KBM-7 (cell line): ENCODE measurements around the gene ANKRD31.

Source experiments
- DNase-seq: peaks from one replicate; pipeline ENCODE4 v3.0.0-alpha.2; 2015
- in situ Hi-C: fragments of 300-500 bp; cut with MboI; formaldehyde crosslinking; loops from 2 replicates; pipeline ENCODE4 v1.14.3; 2020; ENCODE audit warnings: low sequenced_read_pairs, low pct_unique_long_range_greater_than_20kb, mixed read lengths

The ANKRD31 gene

DNA sequence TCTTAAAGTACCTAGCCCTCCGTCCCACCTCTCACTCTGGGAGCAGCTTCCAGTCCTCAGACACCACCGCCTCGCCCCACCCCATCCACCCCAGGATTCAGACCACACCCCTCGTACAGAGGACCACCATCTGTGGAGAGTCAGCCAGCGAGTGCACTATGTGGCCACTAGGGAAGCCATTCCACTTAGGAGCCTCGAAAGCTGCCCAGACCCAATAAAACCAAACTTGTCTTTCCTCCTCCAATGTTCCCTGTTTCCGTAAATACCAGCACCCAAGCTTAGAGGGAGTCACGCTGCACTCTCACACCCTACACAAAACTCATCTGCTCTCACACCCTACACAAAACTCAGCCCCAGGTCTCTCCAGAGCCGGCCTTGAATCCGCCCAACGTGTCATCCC, 186.3 kb downstream of the ANKRD31 start:
- in situ Hi-C loops = no loop called here
- peak; percentile 12 for DNase-seq

DNA sequence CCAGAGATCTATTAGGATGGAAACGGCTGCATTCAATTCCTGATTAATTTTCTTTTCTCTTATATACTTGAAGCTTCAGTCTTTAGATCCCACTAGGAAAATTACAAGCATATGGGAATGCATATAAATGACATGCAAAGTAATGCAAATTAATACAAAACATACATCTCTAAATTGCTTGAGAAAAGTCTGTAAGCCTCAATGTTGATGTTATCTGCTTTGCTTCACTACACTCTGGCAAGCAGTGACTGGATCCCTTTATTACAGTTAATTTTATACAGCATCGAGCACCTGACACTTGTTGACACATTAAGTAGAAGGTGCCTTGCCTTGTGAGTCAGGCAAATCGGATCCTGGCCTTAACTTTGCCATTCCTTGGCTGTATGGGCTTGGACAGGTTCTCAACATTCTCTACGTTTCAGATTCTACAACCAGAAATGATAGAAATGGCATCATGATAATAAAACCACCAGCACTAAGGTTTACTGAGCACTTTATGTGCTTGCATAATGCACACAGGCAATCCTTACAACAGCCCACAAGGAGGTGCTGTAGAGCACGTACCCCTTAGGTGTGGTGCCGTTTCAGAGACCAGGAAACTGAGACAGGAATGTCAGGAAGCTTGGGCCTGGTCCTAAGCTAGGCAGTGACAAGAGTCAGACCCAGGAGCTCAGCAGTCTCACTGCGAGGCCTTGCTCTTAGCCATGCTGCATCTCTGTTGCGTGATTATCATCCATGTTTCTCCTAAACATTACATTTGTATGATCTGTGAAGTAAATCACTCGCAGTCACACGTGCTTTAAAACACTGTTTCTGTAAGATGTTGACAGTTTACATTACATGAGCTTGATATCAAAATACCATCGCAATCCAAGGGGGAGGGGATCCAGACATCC, 187.0 kb downstream of the ANKRD31 start:
- in situ Hi-C loops = no loop called here
- peak; percentile 55 for DNase-seq

DNA sequence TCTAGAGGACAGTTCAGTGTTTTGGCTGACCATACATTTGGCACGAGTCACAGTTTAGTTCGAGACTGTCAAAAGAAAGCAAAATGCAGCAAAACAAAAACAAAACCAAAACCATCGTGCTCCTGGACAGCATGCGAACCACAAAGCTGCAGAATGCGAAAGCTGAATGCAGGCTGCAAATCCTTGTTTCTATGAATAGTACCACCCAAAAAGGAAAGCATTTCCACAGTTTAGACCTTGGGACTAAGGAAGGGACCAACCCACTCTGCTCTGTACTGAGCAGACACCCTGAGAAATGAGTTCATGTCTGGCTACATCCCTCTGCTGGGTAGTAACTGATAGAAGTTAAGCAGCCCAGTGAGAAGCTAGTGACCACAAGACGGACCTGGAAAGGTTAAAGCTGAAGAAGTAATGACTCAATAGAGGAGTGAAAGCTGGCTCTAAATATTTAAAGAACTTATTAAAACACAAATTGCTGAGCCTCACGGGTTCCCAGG, 188.2 kb downstream of the ANKRD31 start:
- in situ Hi-C loops = no loop called here
- DNase-seq = no peak

DNA sequence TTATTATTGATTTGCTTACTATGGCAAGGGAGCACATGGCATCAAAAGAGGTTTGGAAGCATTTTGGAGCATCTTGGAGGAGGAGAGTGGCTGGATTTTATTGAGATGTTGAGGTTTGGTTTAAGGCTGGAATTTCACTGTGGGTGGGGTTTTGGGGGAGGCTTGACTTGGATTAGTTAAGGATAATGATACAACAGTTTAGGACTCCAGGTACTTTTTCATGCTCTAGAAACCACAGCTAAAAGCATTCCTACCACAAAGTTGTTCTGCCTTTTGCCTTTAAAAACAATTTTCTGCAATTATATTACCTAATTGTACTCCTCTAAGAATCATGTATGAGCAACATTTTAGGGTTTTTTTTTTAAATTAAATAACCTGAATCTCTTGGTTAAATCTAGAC, 189.3 kb downstream of the ANKRD31 start:
- DNase-seq = no peak
- in situ Hi-C loops = no loop called here

DNA sequence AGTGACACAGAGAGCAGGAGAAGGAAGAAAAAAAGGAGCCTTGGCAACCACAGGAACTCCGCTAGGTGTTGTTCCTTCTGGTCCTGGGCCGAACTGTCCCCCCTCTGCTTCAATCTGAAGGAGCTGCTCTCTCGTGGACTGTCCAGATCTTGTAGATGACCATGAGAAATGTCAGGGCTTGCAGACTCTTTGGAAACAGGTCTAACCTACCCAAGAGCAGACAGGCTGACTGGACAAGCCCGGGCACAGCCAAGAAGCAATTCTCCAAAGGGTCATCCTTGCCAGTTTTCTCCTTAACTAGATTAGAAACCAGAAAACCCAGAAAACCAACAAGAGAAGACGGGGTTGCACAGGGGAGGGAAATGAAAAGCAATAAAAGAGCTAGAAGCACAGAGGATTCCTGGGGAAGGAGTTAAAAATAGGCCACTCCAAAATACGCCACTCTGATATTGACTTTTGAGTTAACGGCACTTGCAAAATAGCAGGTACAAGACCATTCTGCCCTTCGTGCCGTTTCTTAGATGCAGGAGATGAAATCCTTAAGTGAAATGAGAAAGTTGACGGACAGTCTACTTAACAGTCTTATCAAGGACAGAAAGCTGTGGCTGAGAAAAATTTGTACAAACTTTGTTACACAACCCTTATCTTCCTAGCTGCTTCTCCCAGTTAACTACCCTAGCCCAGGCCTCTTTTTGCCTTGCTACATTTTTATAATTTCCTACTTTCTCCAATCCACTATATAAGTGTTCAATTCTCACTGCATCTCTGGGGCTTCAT, 190.1 kb downstream of the ANKRD31 start:
- in situ Hi-C loops = no loop called here
- no peak for DNase-seq

DNA sequence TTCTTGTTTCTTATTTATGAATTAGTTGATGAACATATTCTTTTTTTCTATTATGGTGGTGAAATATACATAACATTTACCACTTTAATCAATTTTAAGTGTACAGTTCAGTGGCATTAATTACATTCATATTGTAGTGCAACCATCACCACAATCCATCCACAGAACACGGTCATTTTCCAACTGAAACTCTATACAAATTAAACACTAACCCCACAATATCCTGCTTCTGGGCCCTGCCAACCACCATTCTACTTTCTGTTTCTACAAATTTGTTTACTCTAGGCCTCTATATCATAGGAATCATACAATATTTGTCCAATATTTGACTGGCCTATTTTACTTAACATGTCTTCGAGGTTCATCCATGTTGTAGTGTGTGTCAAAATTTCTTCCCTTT, 191.6 kb downstream of the ANKRD31 start:
- DNase-seq = no peak
- in situ Hi-C loops = no loop called here

DNA sequence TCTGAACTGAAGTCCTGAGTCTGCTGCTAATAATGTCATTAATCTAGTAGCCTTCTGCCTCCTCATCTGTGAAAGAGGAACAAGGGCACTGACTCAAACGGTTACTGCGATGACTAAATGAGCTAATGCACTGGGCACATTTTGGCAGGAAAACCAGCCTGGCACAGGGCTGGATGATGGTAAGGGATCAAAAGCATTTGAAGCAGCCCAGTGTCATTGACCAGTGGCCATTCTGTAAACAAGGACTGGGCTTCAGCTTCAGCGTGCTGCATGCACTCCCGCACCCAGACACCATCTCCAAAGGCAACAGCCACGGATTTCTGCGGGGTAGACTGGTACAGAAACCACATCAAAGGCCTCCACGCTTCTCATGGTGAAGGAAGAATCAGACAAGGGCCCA, 192.3 kb downstream of the ANKRD31 start:
- in situ Hi-C loops = no loop called here
- DNase-seq = no peak

DNA sequence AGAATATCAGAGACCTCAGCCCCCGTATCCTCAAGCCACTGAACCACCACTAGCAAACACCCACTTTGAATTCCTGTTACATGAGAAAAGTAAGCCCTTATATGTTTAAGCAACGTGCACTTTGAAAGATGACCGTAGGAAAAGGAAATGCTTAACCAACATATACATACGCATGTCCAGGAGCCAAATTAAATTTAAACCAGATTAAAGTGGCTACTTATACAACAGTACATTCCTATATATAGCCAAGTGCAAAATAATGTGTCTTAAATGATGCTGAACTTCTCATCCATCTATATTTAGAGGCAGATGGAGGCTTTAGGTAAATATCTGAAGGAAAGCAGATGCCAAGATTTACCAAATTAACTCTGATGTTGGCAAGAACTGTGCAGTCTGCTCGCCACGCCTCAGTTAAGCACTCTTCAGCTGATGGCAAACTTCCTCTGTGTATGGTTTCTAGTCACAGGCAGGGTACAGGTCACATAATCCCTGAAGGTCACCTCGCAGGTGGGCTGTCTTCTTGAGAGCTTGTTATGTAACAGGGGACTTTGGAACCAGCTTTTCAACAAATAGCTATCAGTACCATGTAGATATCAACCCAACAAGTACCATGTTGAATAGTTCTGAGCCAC, 192.9 kb downstream of the ANKRD31 start:
- in situ Hi-C loops = no loop called here
- no peak for DNase-seq

DNA sequence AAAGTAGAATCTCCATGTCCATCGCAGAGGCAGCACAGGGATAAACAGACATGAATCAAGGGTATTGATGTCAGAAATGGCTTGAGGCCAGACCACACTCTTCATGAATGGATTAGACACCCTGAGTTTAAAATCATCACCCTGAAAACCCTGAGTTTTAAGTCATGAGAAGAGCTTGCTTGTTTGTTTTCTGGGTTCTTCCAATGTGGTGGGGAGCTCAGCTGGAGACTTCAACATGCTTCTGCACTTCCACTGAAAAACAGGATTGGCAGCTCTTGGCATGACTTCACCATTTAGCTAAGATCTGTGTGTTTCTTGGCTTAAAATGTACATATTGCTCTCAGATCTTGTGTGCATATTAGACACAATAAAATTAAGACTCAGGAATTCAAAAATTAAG, 194.2 kb downstream of the ANKRD31 start:
- in situ Hi-C loops = no loop called here
- no peak for DNase-seq

DNA sequence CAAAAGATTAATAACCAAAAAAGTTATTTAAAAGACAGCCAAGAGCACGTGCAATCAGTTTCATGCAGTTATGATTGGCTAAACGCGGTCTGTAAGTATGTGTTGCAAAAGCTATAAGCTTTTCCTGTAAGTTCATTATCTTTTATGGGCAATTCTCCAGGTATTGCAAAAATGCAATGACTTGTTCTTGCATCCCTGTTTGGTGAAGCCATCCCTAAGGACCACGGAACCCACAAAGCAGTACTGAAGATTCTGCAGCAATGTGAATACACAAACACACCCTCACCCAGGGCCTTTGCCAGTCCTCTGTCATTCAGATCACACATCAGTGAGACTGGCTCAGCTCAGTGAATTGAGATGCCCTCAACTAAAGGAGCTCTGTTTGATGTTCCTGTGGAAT, 195.7 kb downstream of the ANKRD31 start:
- DNase-seq = no peak

DNA sequence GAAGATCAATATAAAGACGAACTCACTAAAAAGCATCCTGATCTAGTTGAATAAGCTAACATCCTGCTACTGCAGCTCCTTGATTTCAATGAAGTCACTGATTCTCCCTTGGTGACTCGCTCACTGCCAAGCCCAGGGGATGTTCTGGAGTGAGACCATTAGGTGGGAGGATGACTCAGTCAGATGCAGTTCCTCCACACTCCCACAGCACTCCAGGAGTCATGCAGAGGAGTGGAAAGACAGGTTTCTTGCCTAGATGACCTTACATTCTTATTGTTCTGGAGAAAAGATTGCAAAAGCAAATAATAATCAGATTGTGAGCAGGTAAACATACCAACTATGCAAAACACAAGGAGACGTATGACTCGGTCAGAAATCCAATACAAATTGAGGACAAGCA, 199.6 kb downstream of the ANKRD31 start:
- no peak for DNase-seq

More for the DNA sequence above, 195.7 kb downstream of the ANKRD31 start:
- in situ Hi-C loops = no loop called here

DNA sequence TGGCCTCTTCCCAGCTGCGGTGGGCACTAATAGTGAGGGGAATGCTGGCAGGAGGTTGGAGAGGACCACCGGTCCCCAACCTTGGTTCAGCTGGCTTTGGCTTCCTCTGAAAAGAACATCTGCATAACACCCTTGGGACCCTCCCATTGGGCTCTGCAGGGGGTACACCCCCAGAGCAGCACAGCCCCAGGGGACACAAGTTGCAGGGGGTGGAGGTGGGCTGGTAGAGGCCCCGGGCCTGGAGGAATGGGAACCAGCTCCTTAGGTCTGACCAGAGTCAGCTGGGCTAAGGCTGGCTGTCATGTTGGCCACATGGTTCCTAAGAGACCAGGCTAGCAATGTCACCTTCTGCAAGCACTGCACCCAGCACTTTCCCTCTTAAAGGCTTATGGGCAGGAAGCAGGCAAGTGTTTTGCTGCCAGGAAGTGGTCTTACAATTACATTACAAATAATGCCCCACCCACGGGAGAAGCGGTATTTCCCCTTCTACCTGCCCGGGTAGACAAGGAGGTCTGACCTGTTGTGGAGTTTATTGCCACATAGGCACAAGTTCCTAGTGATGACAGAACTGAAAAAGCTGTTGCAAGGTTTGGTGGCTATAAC, 202.4 kb downstream of the ANKRD31 start:
- no peak for DNase-seq
- in situ Hi-C loops = no loop called here

More for the DNA sequence above, 199.6 kb downstream of the ANKRD31 start:
- in situ Hi-C loops = no loop called here

DNA sequence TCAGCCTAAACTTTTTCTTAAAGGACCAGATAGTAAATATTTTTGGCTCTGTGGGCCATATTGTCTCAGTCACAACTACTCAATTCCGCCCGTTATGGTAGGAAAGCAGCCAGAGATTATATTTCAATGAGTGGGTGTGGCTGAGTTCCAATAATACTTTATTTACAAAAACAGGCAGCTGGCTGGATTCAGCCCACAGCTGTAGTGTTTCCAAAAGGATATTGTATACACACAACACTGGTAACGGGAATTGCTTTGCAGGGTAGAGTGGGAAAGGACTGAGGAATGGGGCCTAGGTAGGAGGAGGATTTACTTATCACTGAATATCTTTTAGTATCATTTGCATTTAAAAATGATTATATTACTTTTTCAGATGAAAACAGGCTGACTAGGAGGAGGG, 205.3 kb downstream of the ANKRD31 start:
- no peak for DNase-seq

DNA sequence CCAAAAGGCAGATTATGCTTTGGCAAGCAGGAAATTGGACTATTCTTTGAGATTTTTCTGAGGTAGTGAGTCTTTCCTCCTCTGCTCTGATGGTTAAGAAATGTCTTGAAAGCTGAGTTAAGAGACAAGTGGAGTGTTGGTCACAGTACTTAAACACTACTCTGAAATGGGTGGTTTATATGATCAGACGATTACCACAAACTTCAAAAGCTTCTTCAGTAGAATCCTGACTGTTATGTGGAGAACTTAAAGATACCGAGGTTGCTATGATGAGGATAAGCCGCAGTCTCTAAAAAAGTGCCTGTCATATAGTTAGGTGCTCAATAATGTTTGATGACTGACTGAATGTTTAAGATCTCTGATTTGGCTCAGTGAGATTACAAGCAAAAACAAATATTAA, 208.6 kb downstream of the ANKRD31 start:
- in situ Hi-C loops = no loop called here
- DNase-seq = no peak

More for the DNA sequence above, 205.3 kb downstream of the ANKRD31 start:
- in situ Hi-C loops = no loop called here

DNA sequence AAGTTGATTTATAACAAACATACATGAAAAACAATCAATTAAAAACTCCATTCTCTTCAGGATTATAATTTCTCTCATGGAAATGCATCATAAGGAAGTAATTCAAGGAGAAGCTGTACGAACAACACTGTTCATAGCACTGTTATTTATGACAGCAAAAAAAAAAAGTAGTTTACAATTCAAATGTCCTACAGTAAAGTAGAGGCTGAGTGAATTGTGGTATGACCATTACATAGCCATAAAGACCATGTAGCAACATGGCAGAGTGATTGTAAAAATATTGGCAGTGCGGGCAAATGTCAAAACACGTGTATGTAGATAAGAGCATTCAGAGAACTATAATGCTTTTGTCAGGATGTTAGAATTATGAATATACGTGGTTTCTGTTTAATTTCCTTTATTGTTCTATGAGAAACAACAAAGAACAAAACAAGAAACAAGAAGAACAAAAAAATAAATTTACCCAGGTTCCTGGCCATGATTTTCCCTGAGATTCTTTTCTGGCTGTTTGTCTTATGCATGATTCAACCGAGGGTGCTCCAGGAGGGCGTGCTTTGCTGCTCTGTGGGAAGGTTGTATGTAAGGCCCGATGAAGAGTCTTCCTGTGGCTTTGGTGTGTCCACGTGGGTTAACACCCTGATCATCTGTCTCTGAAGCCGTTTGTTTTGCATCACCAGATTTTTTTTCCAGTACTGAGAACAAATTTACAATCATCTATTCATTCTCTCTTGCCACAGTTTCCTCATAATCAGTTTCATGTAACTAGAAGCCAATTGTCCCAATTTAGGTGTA, 213.1 kb downstream of the ANKRD31 start:
- in situ Hi-C loops = no loop called here
- no peak for DNase-seq

DNA sequence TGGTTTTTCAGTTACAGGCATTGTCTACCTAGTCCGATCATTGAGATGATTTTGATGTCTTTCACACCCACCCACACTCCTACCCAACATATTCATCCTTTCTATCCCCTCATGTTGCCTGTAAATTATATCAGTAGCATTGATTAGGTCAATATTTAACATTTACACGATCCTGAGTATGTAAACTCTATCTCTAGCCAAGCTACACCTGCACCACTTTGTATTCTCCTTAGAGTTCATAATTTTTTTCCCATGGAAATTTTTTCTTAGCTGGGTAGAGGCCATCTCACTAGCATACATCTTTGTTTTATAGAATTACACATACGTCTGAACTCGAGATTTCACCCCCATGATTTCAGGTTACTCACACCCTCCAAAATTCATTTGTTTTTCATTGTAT, 214.9 kb downstream of the ANKRD31 start:
- no peak for DNase-seq
- in situ Hi-C loops = no loop called here

DNA sequence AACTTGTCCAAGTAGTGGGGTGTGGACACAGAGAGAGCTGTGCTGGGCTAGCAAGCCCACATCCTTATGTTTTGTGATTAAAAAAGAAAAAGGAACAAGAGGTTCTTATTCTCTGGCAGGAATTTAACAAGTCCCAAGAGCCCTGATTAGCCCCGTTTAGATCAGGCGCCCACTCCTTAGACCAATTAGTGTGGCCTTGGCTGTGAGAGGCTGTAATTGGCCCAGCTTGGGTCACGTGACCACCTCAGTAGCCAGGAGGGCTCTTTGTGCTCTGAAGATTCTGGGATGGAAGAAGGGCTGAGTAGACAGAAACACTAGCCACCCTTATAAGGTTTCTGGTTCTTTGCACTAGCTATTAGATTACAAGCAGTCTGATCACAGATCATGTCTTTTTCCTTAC, 215.5 kb downstream of the ANKRD31 start:
- no peak for DNase-seq
- in situ Hi-C loops = no loop called here

DNA sequence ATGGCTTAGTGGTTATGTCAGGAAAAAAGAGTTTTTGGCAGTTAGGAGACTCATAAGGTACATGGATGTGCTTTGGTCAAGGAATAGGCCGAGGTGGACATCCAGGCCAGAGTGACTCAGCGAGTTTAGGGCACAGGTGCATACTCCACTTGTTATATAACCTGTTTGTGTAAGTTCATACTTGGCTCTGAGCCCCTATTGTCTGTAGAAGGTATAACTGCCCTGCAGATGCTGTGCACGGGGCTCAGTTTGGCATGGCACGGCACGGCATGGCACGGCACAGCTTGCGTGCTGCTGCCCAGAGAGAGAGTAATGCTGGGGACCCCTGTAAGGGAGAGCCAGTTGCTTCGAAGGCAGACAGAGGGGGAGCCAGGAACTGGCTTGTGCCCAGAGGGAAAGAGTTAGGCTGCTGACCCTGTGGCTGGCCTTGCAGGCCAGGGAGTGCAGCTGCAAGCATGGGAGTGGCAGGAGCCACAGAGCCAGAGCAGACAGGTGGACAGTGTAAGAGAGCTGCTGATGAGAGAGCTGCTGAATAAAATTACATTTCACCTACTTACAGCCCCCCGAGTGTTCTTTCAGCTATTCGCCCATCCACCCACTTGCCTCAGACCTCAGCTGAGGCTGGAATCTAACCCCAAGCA, 216.5 kb downstream of the ANKRD31 start:
- in situ Hi-C loops = no loop called here

More for the DNA sequence above, 216.5 kb downstream of the ANKRD31 start:
- DNase-seq = no peak
